ENCODE results near the gene LPP.

DNA sequence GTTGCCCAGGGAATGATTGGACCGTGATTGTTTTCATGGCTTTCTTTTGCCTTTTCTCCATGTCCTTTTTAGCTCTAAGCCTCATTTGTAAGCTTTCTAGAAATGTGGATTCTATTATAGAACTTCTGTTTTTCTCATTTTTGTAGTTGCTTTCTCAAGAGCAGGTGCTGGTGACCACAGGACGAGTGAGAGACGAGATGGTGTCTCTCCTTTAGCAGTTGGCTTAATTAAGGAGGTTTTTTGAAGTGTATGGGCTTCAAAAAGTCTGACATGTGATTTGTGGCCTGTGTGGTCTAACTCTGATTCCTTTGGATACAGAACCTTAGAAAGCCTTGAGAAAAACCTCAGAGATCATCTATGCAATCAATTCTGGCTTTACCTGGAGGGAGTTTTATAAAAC, 292.8 kb downstream of the LPP start:
- TF ChIP-seq TAF1 (IDR thresholded peaks at IDR 0.05; ENCODE audit: borderline replicate concordance, insufficient read depth, low read length) (no peak), POLR2AphosphoS5 (IDR thresholded peaks at IDR 0.05; ENCODE audit: low read depth, low read length) (no peak)
